HepG2 (cell line): ENCODE measurements around the gene CLTCL1. TPM values are rescaled to one million over a fixed set of nuclear protein-coding genes. Genes with fewer than 3 reads are reported as not detected.
A peak's percentile ranks its signal among the peaks of the same experiment; 100 is the strongest.

Experiments
- ATM ChIP-seq: fragments of 450-650 bp; IDR thresholded peaks from 2 replicates; pipeline ENCODE4 v1.7.1; 2017; ENCODE audit warnings: mild to moderate bottlenecking, borderline replicate concordance
- BATF2 ChIP-seq: sonication (generic); formaldehyde crosslinking; IDR thresholded peaks from 2 replicates; pipeline ENCODE4 v1.8.0; 2022; ENCODE audit warnings: mild to moderate bottlenecking, missing genetic modification reagents, moderate library complexity
- HNF4A ChIP-seq: sonication (generic); formaldehyde crosslinking; IDR thresholded peaks from 2 replicates; pipeline ENCODE4 v1.4.0; 2020; ENCODE audit warnings: missing genetic modification reagents
- IKZF1 ChIP-seq: fragments of 450-650 bp; IDR thresholded peaks from 2 replicates; pipeline ENCODE4 v1.7.1; 2016
- KAT8 ChIP-seq: IDR thresholded peaks from 2 replicates; pipeline ENCODE4 v1.6.1; 2016; ENCODE audit warnings: missing genetic modification reagents, missing compliant biosample characterization
- NFE2L2 ChIP-seq: fragments of 150-350 bp; IDR thresholded peaks from 2 replicates; pipeline ENCODE4 v1.6.1; 2014; ENCODE audit warnings: low read length
- NFIC ChIP-seq: IDR thresholded peaks from 2 replicates; pipeline ENCODE4 v1.6.1; 2012; ENCODE audit warnings: mild to moderate bottlenecking, low read length, inconsistent platforms
- NR1H2 ChIP-seq: sonication (generic); formaldehyde crosslinking; IDR thresholded peaks from 2 replicates; pipeline ENCODE4 v1.8.1; 2022; ENCODE audit warnings: low read depth, missing genetic modification reagents, borderline replicate concordance
- PITX1 ChIP-seq: sonication (generic); formaldehyde crosslinking; IDR thresholded peaks from 2 replicates; pipeline ENCODE4 v1.5.1; 2020; ENCODE audit warnings: mild to moderate bottlenecking, missing genetic modification reagents
- SIX4 ChIP-seq: sonication (generic); formaldehyde crosslinking; IDR thresholded peaks from 2 replicates; pipeline ENCODE4 v1.4.0; 2020; ENCODE audit warnings: missing genetic modification reagents
- SRSF1 ChIP-seq: fragments of 200-400 bp; formaldehyde crosslinking; optimal IDR thresholded peaks from 2 replicates; pipeline ENCODE3; 2017; ENCODE audit warnings: mild to moderate bottlenecking, low read depth, low read length, moderate library complexity
- STAG1 ChIP-seq: sonication (generic); formaldehyde crosslinking; IDR thresholded peaks from 2 replicates; pipeline ENCODE4 v1.4.0; 2020; ENCODE audit warnings: missing genetic modification reagents
- STAT6 ChIP-seq: sonication (generic); formaldehyde crosslinking; IDR thresholded peaks from 2 replicates; pipeline ENCODE4 v1.4.0; 2020; ENCODE audit warnings: missing genetic modification reagents, mild to moderate bottlenecking, borderline replicate concordance
- THAP11 ChIP-seq: IDR thresholded peaks from 2 replicates; pipeline ENCODE4 v1.6.1; 2016; ENCODE audit warnings: missing biosample characterization, missing genetic modification reagents
- ZBTB38 ChIP-seq: sonication (generic); formaldehyde crosslinking; IDR thresholded peaks from 2 replicates; pipeline ENCODE4 v1.5.1; 2020; ENCODE audit warnings: mild to moderate bottlenecking, missing genetic modification reagents
- ZNF382 ChIP-seq: sonication (generic); formaldehyde crosslinking; IDR thresholded peaks from 2 replicates; pipeline ENCODE4 v1.5.0; 2020; ENCODE audit warnings: missing genetic modification reagents, mild to moderate bottlenecking, borderline replicate concordance
- ZNF652 ChIP-seq: IDR thresholded peaks from 2 replicates; pipeline ENCODE4 v1.6.1; 2016; ENCODE audit warnings: low read depth, borderline replicate concordance
- ZNF672 ChIP-seq: sonication (generic); formaldehyde crosslinking; IDR thresholded peaks from 2 replicates; pipeline ENCODE4 v1.8.1; 2022; ENCODE audit warnings: missing genetic modification reagents
- ZNF710 ChIP-seq: sonication (generic); formaldehyde crosslinking; IDR thresholded peaks from 2 replicates; pipeline ENCODE4 v1.5.0; 2020; ENCODE audit warnings: mild to moderate bottlenecking, missing genetic modification reagents, borderline replicate concordance
- polyA plus RNA-seq, 8 experiments: library from polyadenylated mRNA; depleted of rRNA in 3 of 8; stranded (reverse) in 7 of 8; unstranded in 1 of 8; fragments of >200 nt; fragmentation: Illumina TruSeq in 4 of 8; extraction: Trizol in 4 of 8; gene quantifications; 2 replicates each; pipeline versions ENCODE4 v1.2.1 to v1.2.3, GENCODE V29; 2011 to 2016; ENCODE audit warnings: low read depth in 4 of 8, missing spikeins in 1 of 8, mixed read lengths in 1 of 8; ENCODE audit not compliant: insufficient read depth in 1 of 8
- total RNA-seq, 5 experiments: library from RNA; depleted of rRNA; stranded (reverse); fragments of >200 nt; fragmentation: Illumina TruSeq; extraction: Trizol; gene quantifications; 2 replicates each; pipeline ENCODE4 v1.2.3, GENCODE V29; 2016; ENCODE audit warnings: low read depth in 1 of 5
- TF ChIP-seq, protein P1 (sequence below): sonication (generic); formaldehyde crosslinking; conservative IDR thresholded peaks from 2 replicates; pipeline ENCODE4 v1.8.0; 2022; ENCODE audit warnings: mild to moderate bottlenecking, moderate library complexity, missing genetic modification reagents
- TF ChIP-seq, protein P2 (sequence below): sonication (generic); formaldehyde crosslinking; IDR thresholded peaks from 2 replicates; pipeline ENCODE4 v1.4.0; 2020; ENCODE audit warnings: missing genetic modification reagents

Gene CLTCL1
- total and polyA plus RNA-seq, 2 of the 13 experiments (the other 11 are each of a cell fraction or from before 2014, with no cell fraction given): 8.1 to 10.9 TPM

GRCh38 chr22:19291580-19292457, at the start of gene CLTCL1 (continued):
- TF ChIP-seq SIX4 (CRISPR knock-in tag): peak; percentile 30; the same call in 1 of the 2 replicates
- TF ChIP-seq NFIC: no peak
- no peak for TF ChIP-seq ATM
- TF ChIP-seq HNF4A (CRISPR knock-in tag): peak; percentile 33
- no peak for TF ChIP-seq SRSF1
- TF ChIP-seq, protein P1, sequence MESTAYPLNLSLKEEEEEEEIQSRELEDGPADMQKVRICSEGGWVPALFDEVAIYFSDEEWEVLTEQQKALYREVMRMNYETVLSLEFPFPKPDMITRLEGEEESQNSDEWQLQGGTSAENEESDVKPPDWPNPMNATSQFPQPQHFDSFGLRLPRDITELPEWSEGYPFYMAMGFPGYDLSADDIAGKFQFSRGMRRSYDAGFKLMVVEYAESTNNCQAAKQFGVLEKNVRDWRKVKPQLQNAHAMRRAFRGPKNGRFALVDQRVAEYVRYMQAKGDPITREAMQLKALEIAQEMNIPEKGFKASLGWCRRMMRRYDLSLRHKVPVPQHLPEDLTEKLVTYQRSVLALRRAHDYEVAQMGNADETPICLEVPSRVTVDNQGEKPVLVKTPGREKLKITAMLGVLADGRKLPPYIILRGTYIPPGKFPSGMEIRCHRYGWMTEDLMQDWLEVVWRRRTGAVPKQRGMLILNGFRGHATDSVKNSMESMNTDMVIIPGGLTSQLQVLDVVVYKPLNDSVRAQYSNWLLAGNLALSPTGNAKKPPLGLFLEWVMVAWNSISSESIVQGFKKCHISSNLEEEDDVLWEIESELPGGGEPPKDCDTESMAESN (CRISPR knock-in tag): peak; percentile 13; the same call in 1 of the 2 replicates
- no peak for TF ChIP-seq NR1H2 (CRISPR knock-in tag)
- peak; percentile 43; the same call in 1 of the 2 replicates for TF ChIP-seq PITX1 (CRISPR knock-in tag)
- no peak for TF ChIP-seq NFE2L2
- TF ChIP-seq ZNF652 (CRISPR knock-in tag): no peak
- TF ChIP-seq ZNF710 (CRISPR knock-in tag): 0 out of 2 replicates have a peak, but pooled peaks have one; percentile 26
- TF ChIP-seq IKZF1: no peak
- TF ChIP-seq BATF2 (CRISPR knock-in tag): no peak; the same call in 1 of the 2 replicates
- 0 out of 2 replicates have a peak, but pooled peaks have one; percentile 9 for TF ChIP-seq ZBTB38
- TF ChIP-seq THAP11 (CRISPR knock-in tag): peak; percentile 38; the same call in 1 of the 2 replicates
- TF ChIP-seq, protein P2, sequence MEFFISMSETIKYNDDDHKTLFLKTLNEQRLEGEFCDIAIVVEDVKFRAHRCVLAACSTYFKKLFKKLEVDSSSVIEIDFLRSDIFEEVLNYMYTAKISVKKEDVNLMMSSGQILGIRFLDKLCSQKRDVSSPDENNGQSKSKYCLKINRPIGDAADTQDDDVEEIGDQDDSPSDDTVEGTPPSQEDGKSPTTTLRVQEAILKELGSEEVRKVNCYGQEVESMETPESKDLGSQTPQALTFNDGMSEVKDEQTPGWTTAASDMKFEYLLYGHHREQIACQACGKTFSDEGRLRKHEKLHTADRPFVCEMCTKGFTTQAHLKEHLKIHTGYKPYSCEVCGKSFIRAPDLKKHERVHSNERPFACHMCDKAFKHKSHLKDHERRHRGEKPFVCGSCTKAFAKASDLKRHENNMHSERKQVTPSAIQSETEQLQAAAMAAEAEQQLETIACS: 0 out of 2 replicates have a peak, but pooled peaks have one; percentile 43
- peak; percentile 55; the same call in 1 of the 2 replicates for TF ChIP-seq ZNF672 (CRISPR knock-in tag)
- TF ChIP-seq KAT8 (CRISPR knock-in tag): peak; percentile 55; the same call in 1 of the 2 replicates
- peak; percentile 26; the same call in 1 of the 2 replicates for TF ChIP-seq STAG1 (CRISPR knock-in tag)
- TF ChIP-seq STAT6 (CRISPR knock-in tag): no peak
- TF ChIP-seq ZNF382 (CRISPR knock-in tag): no peak
